Right lobe of liver (tissue), 4 donors: ENCODE measurements around the gene ITGB8.

Experiments used
- POLR2A ChIP-seq: fragments of 450-650 bp; IDR thresholded peaks from one replicate; pipeline ENCODE4 v1.6.1; 2017; ENCODE audit warnings: antibody characterized with exemption, mild to moderate bottlenecking
- TF ChIP-seq, protein P1 (sequence below), 4 donors: fragments of 200-600 bp in 3 of 4; fragments of 450-650 bp in 1 of 4; IDR thresholded peaks; one replicate each; pipeline versions ENCODE4 v1.5.1 to v1.8.0; 2016 to 2022; ENCODE audit warnings: antibody characterized with exemption in 4 of 4, mild to moderate bottlenecking in 2 of 4
- donor health status: DM: no; HTN: no; CAD: no.
- donor health status: DM: no; HTN: no; CAD: no.
- donor health status: DM: no; HTN: yes; CAD: no.

DNA sequence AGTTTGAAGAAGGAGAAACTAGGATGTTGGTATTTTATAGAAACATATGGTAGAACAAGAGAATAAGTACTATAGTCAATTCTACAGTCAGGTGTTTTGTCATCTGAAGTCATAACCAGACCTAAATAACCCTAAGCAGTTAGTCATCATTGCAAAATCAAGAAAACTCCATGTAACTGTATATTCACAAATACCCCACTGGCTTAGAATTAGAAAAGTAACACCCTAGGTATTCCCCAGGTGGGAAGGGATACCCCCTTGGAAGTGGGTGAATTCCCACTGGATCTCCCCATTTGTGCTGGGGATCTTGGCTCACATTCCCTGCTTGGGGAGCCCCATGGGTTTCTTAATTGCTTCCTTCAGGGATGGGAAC, 45.9 kb upstream of the ITGB8 start:
- TF ChIP-seq POLR2A, result no peak
- TF ChIP-seq, protein P1, sequence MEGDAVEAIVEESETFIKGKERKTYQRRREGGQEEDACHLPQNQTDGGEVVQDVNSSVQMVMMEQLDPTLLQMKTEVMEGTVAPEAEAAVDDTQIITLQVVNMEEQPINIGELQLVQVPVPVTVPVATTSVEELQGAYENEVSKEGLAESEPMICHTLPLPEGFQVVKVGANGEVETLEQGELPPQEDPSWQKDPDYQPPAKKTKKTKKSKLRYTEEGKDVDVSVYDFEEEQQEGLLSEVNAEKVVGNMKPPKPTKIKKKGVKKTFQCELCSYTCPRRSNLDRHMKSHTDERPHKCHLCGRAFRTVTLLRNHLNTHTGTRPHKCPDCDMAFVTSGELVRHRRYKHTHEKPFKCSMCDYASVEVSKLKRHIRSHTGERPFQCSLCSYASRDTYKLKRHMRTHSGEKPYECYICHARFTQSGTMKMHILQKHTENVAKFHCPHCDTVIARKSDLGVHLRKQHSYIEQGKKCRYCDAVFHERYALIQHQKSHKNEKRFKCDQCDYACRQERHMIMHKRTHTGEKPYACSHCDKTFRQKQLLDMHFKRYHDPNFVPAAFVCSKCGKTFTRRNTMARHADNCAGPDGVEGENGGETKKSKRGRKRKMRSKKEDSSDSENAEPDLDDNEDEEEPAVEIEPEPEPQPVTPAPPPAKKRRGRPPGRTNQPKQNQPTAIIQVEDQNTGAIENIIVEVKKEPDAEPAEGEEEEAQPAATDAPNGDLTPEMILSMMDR (IDR thresholded peaks at IDR 0.05), result no peak
